Activated B cell treated with CpG ODN at 0.5 μM for 24 hours (primary cell): Measurements from ENCODE around the gene NSMCE4A. TPM values are rescaled to one million over a fixed set of nuclear protein-coding genes. Genes with fewer than 3 reads are reported as not detected.
"Not testable (repeated sequence)": the region's sequence is repeated elsewhere in the genome, so short reads cannot be mapped to it uniquely, and the experiment has no call there.

Experiments used
- ATAC-seq: fragments of 200-7000 bp; cut with Tn5 transposase; one replicate; pipeline ENCODE4 v1.10.0; 2021; ENCODE audit warnings: low read depth, mild to moderate bottlenecking, moderate library complexity
- CTCF ChIA-PET: fragments of 350-600 bp; sonication (Branson Sonifier 250); formaldehyde crosslinking; loops from one replicate; lab custom pipeline; 2021; ENCODE audit warnings: antibody characterized with exemption; lab: Charles Lee
- POLR2A ChIA-PET: fragments of 350-600 bp; sonication (Branson Sonifier 250); formaldehyde crosslinking; loops from one replicate; lab custom pipeline; 2021; ENCODE audit warnings: antibody characterized with exemption; lab: Charles Lee
- DNase-seq: peaks from one replicate; pipeline ENCODE4 v3.0.0; 2022
- H3K27ac Mint-ChIP-seq: one replicate; pipeline ENCODE4 v1.8.0; 2020; ENCODE audit warnings: mixed read lengths
- H3K27me3 Mint-ChIP-seq: one replicate; pipeline ENCODE4 v1.8.0; 2021; ENCODE audit warnings: mixed read lengths
- H3K36me3 Mint-ChIP-seq: one replicate; pipeline ENCODE4 v1.8.0; 2021; ENCODE audit warnings: low read depth, mixed read lengths
- H3K4me1 Mint-ChIP-seq: one replicate; pipeline ENCODE4 v1.8.0; 2021; ENCODE audit warnings: mixed read lengths
- H3K4me3 Mint-ChIP-seq: one replicate; pipeline ENCODE4 v1.8.0; 2020; ENCODE audit warnings: mild to moderate bottlenecking, mixed read lengths
- H3K9me3 Mint-ChIP-seq: one replicate; pipeline ENCODE4 v1.8.0; 2020; ENCODE audit warnings: mixed read lengths
- intact Hi-C: fragments of 100-400 bp; cut with micrococcal nuclease; formaldehyde crosslinking; loops from one replicate; pipeline ENCODE4 v1.15.1; 2024
- total RNA-seq: library from RNA; stranded (reverse); gene quantifications from 2 replicates; pipeline ENCODE4 v1.2.3, GENCODE V29; 2022
- TF ChIP-seq, protein P1 (sequence below): fragments of 200-600 bp; IDR thresholded peaks from one replicate; pipeline ENCODE4 v1.8.0; 2022; ENCODE audit warnings: antibody characterized with exemption, mild to moderate bottlenecking

Gene NSMCE4A, protein sequence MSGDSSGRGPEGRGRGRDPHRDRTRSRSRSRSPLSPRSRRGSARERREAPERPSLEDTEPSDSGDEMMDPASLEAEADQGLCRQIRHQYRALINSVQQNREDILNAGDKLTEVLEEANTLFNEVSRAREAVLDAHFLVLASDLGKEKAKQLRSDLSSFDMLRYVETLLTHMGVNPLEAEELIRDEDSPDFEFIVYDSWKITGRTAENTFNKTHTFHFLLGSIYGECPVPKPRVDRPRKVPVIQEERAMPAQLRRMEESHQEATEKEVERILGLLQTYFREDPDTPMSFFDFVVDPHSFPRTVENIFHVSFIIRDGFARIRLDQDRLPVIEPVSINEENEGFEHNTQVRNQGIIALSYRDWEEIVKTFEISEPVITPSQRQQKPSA
- total RNA-seq = 70.3 and 78.0 TPM in 2 replicates

DNA sequence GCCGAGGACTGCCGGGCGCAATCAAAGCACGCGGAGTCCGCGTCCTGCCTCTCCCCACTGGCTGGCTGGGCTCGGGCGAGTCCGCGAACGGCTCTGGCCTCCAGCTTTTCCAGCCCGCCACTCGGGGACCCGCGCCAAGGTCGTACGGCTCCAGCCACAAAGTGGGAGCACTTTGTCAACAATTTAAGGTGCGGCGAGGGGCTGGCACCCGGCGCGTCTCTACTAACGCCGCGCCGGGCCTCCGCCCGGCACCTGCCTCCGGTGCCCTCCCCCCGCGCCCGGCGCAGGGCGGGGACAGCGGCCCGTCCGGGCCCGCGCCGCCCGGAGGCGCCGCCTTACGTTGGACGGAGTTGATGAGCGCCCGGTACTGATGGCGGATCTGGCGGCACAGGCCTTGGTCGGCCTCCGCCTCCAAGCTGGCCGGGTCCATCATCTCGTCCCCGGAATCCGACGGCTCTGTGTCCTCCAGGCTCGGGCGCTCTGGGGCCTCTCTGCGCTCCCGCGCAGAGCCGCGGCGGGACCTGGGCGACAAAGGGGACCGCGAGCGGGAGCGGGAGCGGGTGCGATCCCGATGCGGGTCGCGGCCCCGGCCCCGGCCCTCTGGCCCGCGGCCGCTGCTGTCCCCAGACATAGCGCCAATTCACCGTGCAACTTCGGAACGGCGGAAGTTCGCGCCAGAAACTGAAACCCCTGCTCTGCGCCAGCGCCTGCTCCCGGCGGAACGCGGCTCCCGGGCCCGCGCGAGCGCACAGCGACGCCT is at the start of gene NSMCE4A:
Gene NSMCE4A (minus strand): TSS at position 683 of the 760 bp plus-strand sequence. CDS start 52 bp downstream, at position 631.
- TF ChIP-seq, protein P1, sequence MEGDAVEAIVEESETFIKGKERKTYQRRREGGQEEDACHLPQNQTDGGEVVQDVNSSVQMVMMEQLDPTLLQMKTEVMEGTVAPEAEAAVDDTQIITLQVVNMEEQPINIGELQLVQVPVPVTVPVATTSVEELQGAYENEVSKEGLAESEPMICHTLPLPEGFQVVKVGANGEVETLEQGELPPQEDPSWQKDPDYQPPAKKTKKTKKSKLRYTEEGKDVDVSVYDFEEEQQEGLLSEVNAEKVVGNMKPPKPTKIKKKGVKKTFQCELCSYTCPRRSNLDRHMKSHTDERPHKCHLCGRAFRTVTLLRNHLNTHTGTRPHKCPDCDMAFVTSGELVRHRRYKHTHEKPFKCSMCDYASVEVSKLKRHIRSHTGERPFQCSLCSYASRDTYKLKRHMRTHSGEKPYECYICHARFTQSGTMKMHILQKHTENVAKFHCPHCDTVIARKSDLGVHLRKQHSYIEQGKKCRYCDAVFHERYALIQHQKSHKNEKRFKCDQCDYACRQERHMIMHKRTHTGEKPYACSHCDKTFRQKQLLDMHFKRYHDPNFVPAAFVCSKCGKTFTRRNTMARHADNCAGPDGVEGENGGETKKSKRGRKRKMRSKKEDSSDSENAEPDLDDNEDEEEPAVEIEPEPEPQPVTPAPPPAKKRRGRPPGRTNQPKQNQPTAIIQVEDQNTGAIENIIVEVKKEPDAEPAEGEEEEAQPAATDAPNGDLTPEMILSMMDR = no peak

DNA sequence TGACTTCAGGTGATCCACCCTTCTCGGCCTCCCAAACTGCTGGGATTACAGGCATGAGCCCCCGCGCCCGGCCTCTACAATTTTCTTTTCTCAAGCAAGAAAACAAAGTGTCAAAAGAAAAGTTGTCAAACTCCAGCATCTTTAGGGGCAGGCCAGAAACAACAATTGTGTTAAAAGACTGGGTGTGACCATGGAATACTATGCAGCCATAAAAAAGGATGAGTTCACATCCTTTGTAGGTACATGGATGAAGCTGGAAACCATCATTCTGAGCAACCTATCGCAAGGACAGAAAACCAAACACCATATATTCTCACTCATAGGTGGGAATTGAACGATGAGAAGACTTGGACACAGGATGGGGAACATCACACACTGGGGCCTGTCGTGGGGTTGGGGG is 48.2 kb upstream of the NSMCE4A start:
- H3K4me3 Mint-ChIP-seq, H3K36me3 Mint-ChIP-seq, CTCF ChIA-PET, POLR2A ChIA-PET, H3K9me3 Mint-ChIP-seq, H3K27me3 Mint-ChIP-seq, H3K4me1 Mint-ChIP-seq, DNase-seq, intact Hi-C loops, H3K27ac Mint-ChIP-seq, ATAC-seq: not testable (repeated sequence)

More for the DNA sequence above, at the start of gene NSMCE4A:
- peak; percentile 71 for DNase-seq
- Mint-ChIP-seq H3K9me3 (no peaks in the 10 kb centered on the region), H3K4me1 (peaks cover 26% of the 10 kb centered on the region), H3K36me3 (peaks cover 25% of the 10 kb centered on the region), H3K27me3 (no peaks in the 10 kb centered on the region), H3K27ac (peak within 1 kb of the TSS; percentile 18), H3K4me3 (peak within 1 kb of the TSS; percentile 83)
- CTCF ChIA-PET = no interaction called here
- POLR2A ChIA-PET = interaction anchor here (0.6 to 1.4 kb wide), 2 partner anchors 47 to 82 kb away, joined by 5 to 6 read pairs; partner anchors contain the start of gene ATE1
- peak; percentile 83 for ATAC-seq
- intact Hi-C loops = loop anchor here (1.0 to 2.0 kb wide), 3 partner anchors 46 to 1123 kb away; partner anchors contain the start of genes ATE1, PLEKHA1 and WDR11

DNA sequence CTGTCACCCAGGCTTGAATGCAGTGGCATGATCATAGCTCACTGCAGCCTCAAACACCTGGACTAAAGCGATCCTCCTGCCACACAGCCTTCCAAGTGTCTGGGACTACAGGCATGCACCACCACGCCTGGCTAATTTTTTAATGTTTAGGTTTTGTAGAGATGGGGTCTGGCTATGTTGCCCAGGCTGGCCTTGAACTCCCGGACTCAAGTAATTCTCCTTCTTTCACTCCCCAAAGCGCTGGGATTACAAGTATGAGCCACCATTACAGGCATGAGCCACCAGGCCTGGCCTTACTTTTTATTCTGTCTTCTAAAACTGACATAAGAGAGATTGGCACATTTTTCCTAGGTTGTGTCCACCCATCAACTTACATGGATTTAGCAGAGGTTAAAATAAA is 47.3 kb upstream of the NSMCE4A start:
- intact Hi-C loops = no loop called here
- Mint-ChIP-seq H3K36me3 (no peaks in the 10 kb centered on the region), H3K27me3 (no peaks in the 10 kb centered on the region), H3K27ac (no peak overlapping the region), H3K4me3 (no peak overlapping the region), H3K9me3 (no peaks in the 10 kb centered on the region), H3K4me1 (no peaks in the 10 kb centered on the region)
- no peak for DNase-seq
- POLR2A ChIA-PET = no interaction called here
- ATAC-seq = no peak
- CTCF ChIA-PET = no interaction called here
- TF ChIP-seq, protein P1 = no peak

DNA sequence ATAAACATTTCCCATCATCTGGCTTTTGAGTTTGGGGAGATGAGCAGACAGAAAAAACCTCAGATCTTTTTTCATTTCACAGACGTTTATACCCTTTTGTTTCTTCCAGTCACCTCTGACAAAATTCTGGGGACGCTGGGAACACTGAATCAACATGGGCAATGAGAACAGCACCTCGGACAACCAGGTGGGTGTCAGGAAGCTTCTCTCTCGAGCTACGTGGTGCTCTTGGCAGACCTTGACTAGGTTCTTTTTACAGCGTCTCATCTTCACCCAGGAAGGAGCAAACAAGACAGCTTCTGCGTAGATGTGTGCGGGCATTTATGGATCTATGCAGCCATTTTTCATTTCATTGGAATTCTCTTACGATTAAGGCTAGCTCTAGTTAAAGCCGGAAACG is 46.8 kb upstream of the NSMCE4A start:
- H3K4me1 Mint-ChIP-seq = no peaks in the 10 kb centered on the region
- H3K36me3 Mint-ChIP-seq = no peaks in the 10 kb centered on the region
- H3K9me3 Mint-ChIP-seq = no peaks in the 10 kb centered on the region
- intact Hi-C loops = no loop called here
- TF ChIP-seq, protein P1 = no peak
- no peak overlapping the region for H3K27ac Mint-ChIP-seq
- no peak overlapping the region for H3K4me3 Mint-ChIP-seq
- POLR2A ChIA-PET = no interaction called here
- no peak for DNase-seq
- peaks cover under 1% of the 10 kb centered on the region for H3K27me3 Mint-ChIP-seq
- ATAC-seq = no peak
- CTCF ChIA-PET = no interaction called here

DNA sequence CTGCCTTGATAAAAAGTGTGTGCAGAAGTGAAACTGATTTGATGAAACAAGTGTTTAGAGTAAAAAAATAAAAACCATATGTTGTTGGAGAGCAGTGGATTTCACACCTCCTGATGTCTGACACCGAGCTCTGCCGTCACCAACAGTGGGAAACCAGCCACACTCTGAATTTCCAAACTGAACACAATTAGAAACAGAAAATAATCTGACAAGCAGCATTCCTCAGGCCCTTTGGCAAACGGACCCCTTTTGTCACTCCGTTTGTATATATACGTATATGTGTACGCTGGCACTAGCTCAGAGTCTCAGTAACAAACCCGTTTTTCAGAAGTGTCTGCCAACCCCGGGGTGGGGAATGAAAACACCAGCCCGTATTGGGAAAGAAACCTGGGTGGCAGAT is 46.4 kb upstream of the NSMCE4A start:
- intact Hi-C loops = no loop called here
- no peaks in the 10 kb centered on the region for H3K4me1 Mint-ChIP-seq
- peaks cover 4% of the 10 kb centered on the region for H3K27me3 Mint-ChIP-seq

More for the DNA sequence above, 46.4 kb upstream of the NSMCE4A start:
- TF ChIP-seq, protein P1 = no peak
- no peak overlapping the region for H3K27ac Mint-ChIP-seq
- CTCF ChIA-PET = no interaction called here
- ATAC-seq (no peak), DNase-seq (no peak)
- POLR2A ChIA-PET = no interaction called here
- no peaks in the 10 kb centered on the region for H3K36me3 Mint-ChIP-seq
- H3K9me3 Mint-ChIP-seq = no peaks in the 10 kb centered on the region
- H3K4me3 Mint-ChIP-seq = no peak overlapping the region
